HG03064 (cell line): ENCODE results near the gene KLHL13.
"Not testable (repeated sequence)": the region's sequence is repeated elsewhere in the genome, so short reads cannot be mapped to it uniquely, and the experiment has no call there.

ENCODE experiments used
- ATAC-seq: cut with Tn5 transposase; IDR thresholded peaks from one replicate; pipeline ENCODE4 v1.9.1; 2021; ENCODE audit warnings: low read depth; ENCODE audit not compliant: unreplicated experiment

The KLHL13 gene

GRCh38 chrX:118116713-118117550, at the start of gene KLHL13:
Gene KLHL13 (minus strand): TSS chrX:118116810. CDS start chrX:118028473, 88,337 bp downstream.
- ATAC-seq = no peak

GRCh38 chrX:118164138-118164537, 47.5 kb upstream of the KLHL13 start:
- no peak for ATAC-seq

GRCh38 chrX:118156953-118157608, 40.5 kb upstream of the KLHL13 start:
- no peak for ATAC-seq

- no peak for ATAC-seq
These were observed 39.8 kb upstream of the KLHL13 start for GRCh38 chrX:118156254-118156952.

- ATAC-seq = no peak
These were observed 36.7 kb upstream of the KLHL13 start for GRCh38 chrX:118153270-118153669.

GRCh38 chrX:118152721-118153120, 36.1 kb upstream of the KLHL13 start:
- ATAC-seq = no peak

GRCh38 chrX:118148737-118149136, 32.1 kb upstream of the KLHL13 start:
- ATAC-seq = no peak

- ATAC-seq = not testable (repeated sequence)
These were observed 31.2 kb upstream of the KLHL13 start for GRCh38 chrX:118147771-118148170.

- no peak for ATAC-seq
These were observed 27.0 kb upstream of the KLHL13 start for GRCh38 chrX:118143578-118143977.

- ATAC-seq = no peak
These were observed 14.7 kb upstream of the KLHL13 start for GRCh38 chrX:118131336-118131735.

- ATAC-seq = no peak
These were observed 13.1 kb upstream of the KLHL13 start for GRCh38 chrX:118129681-118130080.

- no peak for ATAC-seq
These were observed 12.1 kb upstream of the KLHL13 start for GRCh38 chrX:118128724-118129123.

- no peak for ATAC-seq
These were observed 9.7 kb upstream of the KLHL13 start for GRCh38 chrX:118126286-118126685.

- ATAC-seq = not testable (repeated sequence)
These were observed 7.6 kb upstream of the KLHL13 start for GRCh38 chrX:118124243-118124642.

- no peak for ATAC-seq
These were observed 1.1 kb upstream of the KLHL13 start for GRCh38 chrX:118117741-118118140.

- ATAC-seq = no peak
These were observed 477 bp downstream of the KLHL13 start for GRCh38 chrX:118115953-118116712.

GRCh38 chrX:118114971-118115370, 1.6 kb downstream of the KLHL13 start:
- no peak for ATAC-seq

- no peak for ATAC-seq
These were observed 7.5 kb downstream of the KLHL13 start for GRCh38 chrX:118109065-118109464.

- no peak for ATAC-seq
These were observed 8.3 kb downstream of the KLHL13 start for GRCh38 chrX:118108304-118108703.

- ATAC-seq = no peak
These were observed 16.5 kb downstream of the KLHL13 start for GRCh38 chrX:118100091-118100490.

GRCh38 chrX:118088084-118088483, 28.5 kb downstream of the KLHL13 start:
- no peak for ATAC-seq
